HepG2 (cell line): ENCODE data around the gene CAPZA1. TPM values are rescaled to one million over a fixed set of nuclear protein-coding genes. Genes with fewer than 3 reads are reported as not detected.

Source experiments
- CBX2 ChIP-seq, 2 experiments: fragments of 200-600 bp in 1 of 2; sonication (generic); formaldehyde crosslinking in 1 of 2; IDR thresholded peaks; 2 replicates each; pipeline versions ENCODE4 v1.7.0 to v1.8.1; 2018 to 2022; ENCODE audit warnings: low read depth in 2 of 2, low read length in 1 of 2, mild to moderate bottlenecking in 1 of 2, missing genetic modification reagents in 1 of 2
- KDM6A ChIP-seq: IDR thresholded peaks from 2 replicates; pipeline ENCODE4 v1.6.1; 2016; ENCODE audit warnings: low read depth
- NR1H2 ChIP-seq: sonication (generic); formaldehyde crosslinking; IDR thresholded peaks from 2 replicates; pipeline ENCODE4 v1.8.1; 2022; ENCODE audit warnings: low read depth, missing genetic modification reagents, borderline replicate concordance
- SCMH1 ChIP-seq: sonication (generic); formaldehyde crosslinking; IDR thresholded peaks from 2 replicates; pipeline ENCODE4 v1.9.0; 2021; ENCODE audit warnings: missing genetic modification reagents, mild to moderate bottlenecking, borderline replicate concordance
- SP140L ChIP-seq: sonication (generic); formaldehyde crosslinking; IDR thresholded peaks from 2 replicates; pipeline ENCODE4 v1.4.0; 2020; ENCODE audit warnings: missing genetic modification reagents, borderline replicate concordance
- TAF1 ChIP-seq: sonication (generic); formaldehyde crosslinking; IDR thresholded peaks from 2 replicates; pipeline ENCODE4 v1.4.0; 2020; ENCODE audit warnings: missing genetic modification reagents
- ZBTB20 ChIP-seq: sonication (generic); formaldehyde crosslinking; IDR thresholded peaks from 2 replicates; pipeline ENCODE4 v1.8.1; 2023; ENCODE audit warnings: missing genetic modification reagents, low read depth, mild to moderate bottlenecking, borderline replicate concordance
- ZBTB25 ChIP-seq: IDR thresholded peaks from 2 replicates; pipeline ENCODE4 v1.6.1; 2018; ENCODE audit warnings: missing genetic modification reagents
- ZMYM3 ChIP-seq: sonication (generic); formaldehyde crosslinking; IDR thresholded peaks from 2 replicates; pipeline ENCODE4 v1.5.1; 2020; ENCODE audit warnings: mild to moderate bottlenecking, missing genetic modification reagents
- ZMYM4 ChIP-seq: sonication (generic); formaldehyde crosslinking; IDR thresholded peaks from 2 replicates; pipeline ENCODE4 v1.8.1; 2023; ENCODE audit warnings: mild to moderate bottlenecking, missing genetic modification reagents
- ZNF563 ChIP-seq: sonication (generic); formaldehyde crosslinking; IDR thresholded peaks from 2 replicates; pipeline ENCODE4 v1.8.0; 2022; ENCODE audit warnings: mild to moderate bottlenecking, moderate library complexity, missing genetic modification reagents
- ZNF589 ChIP-seq: sonication (generic); formaldehyde crosslinking; conservative IDR thresholded peaks from 2 replicates; pipeline ENCODE4 v1.8.0; 2022; ENCODE audit warnings: mild to moderate bottlenecking, moderate library complexity, missing genetic modification reagents
- ZNF713 ChIP-seq: sonication (generic); formaldehyde crosslinking; IDR thresholded peaks from 2 replicates; pipeline ENCODE4 v1.4.0; 2020; ENCODE audit warnings: mild to moderate bottlenecking, missing genetic modification reagents
- ZNF720 ChIP-seq: sonication (generic); formaldehyde crosslinking; IDR thresholded peaks from 2 replicates; pipeline ENCODE4 v1.4.0; 2020; ENCODE audit warnings: missing genetic modification reagents
- polyA plus RNA-seq, 8 experiments: library from polyadenylated mRNA; depleted of rRNA in 3 of 8; stranded (reverse) in 7 of 8; unstranded in 1 of 8; fragments of >200 nt; fragmentation: Illumina TruSeq in 4 of 8; extraction: Trizol in 4 of 8; gene quantifications; 2 replicates each; pipeline versions ENCODE4 v1.2.1 to v1.2.3, GENCODE V29; 2011 to 2016; ENCODE audit warnings: low read depth in 4 of 8, missing spikeins in 1 of 8, mixed read lengths in 1 of 8; ENCODE audit not compliant: insufficient read depth in 1 of 8
- total RNA-seq, 5 experiments: library from RNA; depleted of rRNA; stranded (reverse); fragments of >200 nt; fragmentation: Illumina TruSeq; extraction: Trizol; gene quantifications; 2 replicates each; pipeline ENCODE4 v1.2.3, GENCODE V29; 2016; ENCODE audit warnings: low read depth in 1 of 5
- TF ChIP-seq, protein P1 (sequence below): IDR thresholded peaks from 2 replicates; pipeline ENCODE4 v1.6.1; 2012; ENCODE audit warnings: low read length, improper control_type of control experiment
- TF ChIP-seq, protein P2 (sequence below): sonication (generic); formaldehyde crosslinking; IDR thresholded peaks from 2 replicates; pipeline ENCODE4 v1.9.0; 2021; ENCODE audit warnings: mild to moderate bottlenecking, missing genetic modification reagents
- TF ChIP-seq, protein P3 (sequence below): sonication (generic); formaldehyde crosslinking; IDR thresholded peaks from 2 replicates; pipeline ENCODE4 v1.4.0; 2020; ENCODE audit warnings: missing genetic modification reagents, mild to moderate bottlenecking, borderline replicate concordance

The CAPZA1 gene
- total and polyA plus RNA-seq, 2 of the 13 experiments (the other 11 are each of a cell fraction or from before 2014, with no cell fraction given), result 67.0 to 117 TPM

GRCh38 chr1:112674986-112675727 lies 55.5 kb downstream of the CAPZA1 start (continued):
- TF ChIP-seq ZNF713 (CRISPR knock-in tag) (no peak), ZNF563 (CRISPR knock-in tag) (peak; percentile 43), SCMH1 (CRISPR knock-in tag) (no peak), ZMYM4 (no peak), KDM6A (CRISPR knock-in tag) (no peak), ZMYM3 (CRISPR knock-in tag) (no peak), ZBTB25 (CRISPR knock-in tag) (0 out of 2 replicates have a peak, but pooled peaks have one; percentile 14), NR1H2 (CRISPR knock-in tag) (no peak), ZBTB20 (CRISPR knock-in tag) (no peak), ZNF720 (CRISPR knock-in tag) (no peak), CBX2 (IDR thresholded peaks at IDR 0.05; ENCODE audit: low read depth, low read length) (no peak), CBX2 (CRISPR knock-in tag; IDR thresholded peaks at IDR 0.05; ENCODE audit: low read depth) (no peak), TAF1 (CRISPR knock-in tag) (0 out of 2 replicates have a peak, but pooled peaks have one; percentile 0), SP140L (no peak), ZNF589 (CRISPR knock-in tag) (no peak)
- TF ChIP-seq, protein P1, sequence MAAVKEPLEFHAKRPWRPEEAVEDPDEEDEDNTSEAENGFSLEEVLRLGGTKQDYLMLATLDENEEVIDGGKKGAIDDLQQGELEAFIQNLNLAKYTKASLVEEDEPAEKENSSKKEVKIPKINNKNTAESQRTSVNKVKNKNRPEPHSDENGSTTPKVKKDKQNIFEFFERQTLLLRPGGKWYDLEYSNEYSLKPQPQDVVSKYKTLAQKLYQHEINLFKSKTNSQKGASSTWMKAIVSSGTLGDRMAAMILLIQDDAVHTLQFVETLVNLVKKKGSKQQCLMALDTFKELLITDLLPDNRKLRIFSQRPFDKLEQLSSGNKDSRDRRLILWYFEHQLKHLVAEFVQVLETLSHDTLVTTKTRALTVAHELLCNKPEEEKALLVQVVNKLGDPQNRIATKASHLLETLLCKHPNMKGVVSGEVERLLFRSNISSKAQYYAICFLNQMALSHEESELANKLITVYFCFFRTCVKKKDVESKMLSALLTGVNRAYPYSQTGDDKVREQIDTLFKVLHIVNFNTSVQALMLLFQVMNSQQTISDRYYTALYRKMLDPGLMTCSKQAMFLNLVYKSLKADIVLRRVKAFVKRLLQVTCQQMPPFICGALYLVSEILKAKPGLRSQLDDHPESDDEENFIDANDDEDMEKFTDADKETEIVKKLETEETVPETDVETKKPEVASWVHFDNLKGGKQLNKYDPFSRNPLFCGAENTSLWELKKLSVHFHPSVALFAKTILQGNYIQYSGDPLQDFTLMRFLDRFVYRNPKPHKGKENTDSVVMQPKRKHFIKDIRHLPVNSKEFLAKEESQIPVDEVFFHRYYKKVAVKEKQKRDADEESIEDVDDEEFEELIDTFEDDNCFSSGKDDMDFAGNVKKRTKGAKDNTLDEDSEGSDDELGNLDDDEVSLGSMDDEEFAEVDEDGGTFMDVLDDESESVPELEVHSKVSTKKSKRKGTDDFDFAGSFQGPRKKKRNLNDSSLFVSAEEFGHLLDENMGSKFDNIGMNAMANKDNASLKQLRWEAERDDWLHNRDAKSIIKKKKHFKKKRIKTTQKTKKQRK, result no peak
- TF ChIP-seq, protein P2, sequence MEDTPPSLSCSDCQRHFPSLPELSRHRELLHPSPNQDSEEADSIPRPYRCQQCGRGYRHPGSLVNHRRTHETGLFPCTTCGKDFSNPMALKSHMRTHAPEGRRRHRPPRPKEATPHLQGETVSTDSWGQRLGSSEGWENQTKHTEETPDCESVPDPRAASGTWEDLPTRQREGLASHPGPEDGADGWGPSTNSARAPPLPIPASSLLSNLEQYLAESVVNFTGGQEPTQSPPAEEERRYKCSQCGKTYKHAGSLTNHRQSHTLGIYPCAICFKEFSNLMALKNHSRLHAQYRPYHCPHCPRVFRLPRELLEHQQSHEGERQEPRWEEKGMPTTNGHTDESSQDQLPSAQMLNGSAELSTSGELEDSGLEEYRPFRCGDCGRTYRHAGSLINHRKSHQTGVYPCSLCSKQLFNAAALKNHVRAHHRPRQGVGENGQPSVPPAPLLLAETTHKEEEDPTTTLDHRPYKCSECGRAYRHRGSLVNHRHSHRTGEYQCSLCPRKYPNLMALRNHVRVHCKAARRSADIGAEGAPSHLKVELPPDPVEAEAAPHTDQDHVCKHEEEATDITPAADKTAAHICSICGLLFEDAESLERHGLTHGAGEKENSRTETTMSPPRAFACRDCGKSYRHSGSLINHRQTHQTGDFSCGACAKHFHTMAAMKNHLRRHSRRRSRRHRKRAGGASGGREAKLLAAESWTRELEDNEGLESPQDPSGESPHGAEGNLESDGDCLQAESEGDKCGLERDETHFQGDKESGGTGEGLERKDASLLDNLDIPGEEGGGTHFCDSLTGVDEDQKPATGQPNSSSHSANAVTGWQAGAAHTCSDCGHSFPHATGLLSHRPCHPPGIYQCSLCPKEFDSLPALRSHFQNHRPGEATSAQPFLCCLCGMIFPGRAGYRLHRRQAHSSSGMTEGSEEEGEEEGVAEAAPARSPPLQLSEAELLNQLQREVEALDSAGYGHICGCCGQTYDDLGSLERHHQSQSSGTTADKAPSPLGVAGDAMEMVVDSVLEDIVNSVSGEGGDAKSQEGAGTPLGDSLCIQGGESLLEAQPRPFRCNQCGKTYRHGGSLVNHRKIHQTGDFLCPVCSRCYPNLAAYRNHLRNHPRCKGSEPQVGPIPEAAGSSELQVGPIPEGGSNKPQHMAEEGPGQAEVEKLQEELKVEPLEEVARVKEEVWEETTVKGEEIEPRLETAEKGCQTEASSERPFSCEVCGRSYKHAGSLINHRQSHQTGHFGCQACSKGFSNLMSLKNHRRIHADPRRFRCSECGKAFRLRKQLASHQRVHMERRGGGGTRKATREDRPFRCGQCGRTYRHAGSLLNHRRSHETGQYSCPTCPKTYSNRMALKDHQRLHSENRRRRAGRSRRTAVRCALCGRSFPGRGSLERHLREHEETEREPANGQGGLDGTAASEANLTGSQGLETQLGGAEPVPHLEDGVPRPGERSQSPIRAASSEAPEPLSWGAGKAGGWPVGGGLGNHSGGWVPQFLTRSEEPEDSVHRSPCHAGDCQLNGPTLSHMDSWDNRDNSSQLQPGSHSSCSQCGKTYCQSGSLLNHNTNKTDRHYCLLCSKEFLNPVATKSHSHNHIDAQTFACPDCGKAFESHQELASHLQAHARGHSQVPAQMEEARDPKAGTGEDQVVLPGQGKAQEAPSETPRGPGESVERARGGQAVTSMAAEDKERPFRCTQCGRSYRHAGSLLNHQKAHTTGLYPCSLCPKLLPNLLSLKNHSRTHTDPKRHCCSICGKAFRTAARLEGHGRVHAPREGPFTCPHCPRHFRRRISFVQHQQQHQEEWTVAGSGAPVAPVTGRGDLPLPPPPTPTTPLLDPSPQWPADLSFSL (CRISPR knock-in tag), result no peak
- TF ChIP-seq, protein P3, sequence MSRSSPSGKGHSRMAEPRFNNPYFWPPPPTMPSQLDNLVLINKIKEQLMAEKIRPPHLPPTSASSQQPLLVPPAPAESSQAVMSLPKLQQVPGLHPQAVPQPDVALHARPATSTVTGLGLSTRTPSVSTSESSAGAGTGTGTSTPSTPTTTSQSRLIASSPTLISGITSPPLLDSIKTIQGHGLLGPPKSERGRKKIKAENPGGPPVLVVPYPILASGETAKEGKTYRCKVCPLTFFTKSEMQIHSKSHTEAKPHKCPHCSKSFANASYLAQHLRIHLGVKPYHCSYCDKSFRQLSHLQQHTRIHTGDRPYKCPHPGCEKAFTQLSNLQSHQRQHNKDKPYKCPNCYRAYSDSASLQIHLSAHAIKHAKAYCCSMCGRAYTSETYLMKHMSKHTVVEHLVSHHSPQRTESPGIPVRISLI (CRISPR knock-in tag), result no peak
